Fibroblast of skin of abdomen (primary cell): ENCODE data around the gene WWC2.
A peak's percentile ranks its signal among the peaks of the same experiment; 100 is the strongest.
"Not testable (repeated sequence)": the region's sequence is repeated elsewhere in the genome, so short reads cannot be mapped to it uniquely, and the experiment has no call there.

ENCODE experiments used
- DNase-seq: peaks from one replicate; pipeline ENCODE4 v3.0.0-alpha.2; 2013

The WWC2 gene

DNA sequence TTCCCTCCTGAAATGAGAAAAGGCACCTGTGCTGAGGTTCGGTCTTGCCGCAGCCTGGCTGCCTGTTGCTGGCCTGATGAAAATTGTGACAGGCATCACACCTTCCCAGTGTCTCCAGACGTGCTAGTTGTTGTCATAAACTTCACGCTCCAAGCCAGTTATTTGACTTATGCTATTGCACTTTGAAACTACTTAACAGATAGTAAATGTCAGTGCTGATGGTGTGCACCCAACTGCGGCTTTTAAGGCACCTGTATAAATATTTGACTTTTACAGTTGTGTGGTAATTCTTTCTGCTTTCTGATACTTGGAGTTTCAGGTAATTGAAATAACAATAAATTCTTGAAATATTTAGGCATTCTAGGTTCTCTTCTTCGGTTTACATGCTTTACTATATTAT lies 1.8 kb downstream of the WWC2 start:
- DNase-seq, result no peak

DNA sequence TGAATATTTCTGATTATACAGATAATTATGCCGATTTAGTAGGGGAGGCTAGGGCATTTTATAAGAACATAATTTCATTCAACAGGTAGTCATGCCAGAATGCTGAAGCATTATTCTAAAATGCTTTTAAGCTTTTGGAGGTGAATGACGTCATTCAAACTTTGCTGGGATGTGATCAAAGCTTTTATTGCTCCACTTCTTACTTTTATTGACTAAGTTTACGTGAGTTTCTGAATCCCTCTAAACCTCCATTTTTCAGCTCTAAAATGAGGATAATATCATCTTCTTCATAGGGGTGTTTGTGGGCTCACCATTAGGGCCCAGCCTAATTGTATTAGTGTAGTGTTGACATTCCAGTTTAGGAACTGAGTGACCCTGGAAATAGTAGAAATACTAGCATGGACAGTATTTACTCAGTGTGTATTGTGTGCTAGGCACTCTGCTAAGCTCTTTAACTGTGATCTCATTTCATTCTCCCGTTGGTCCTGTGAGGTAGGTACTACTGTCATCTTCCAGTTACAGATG lies 3.0 kb downstream of the WWC2 start:
- DNase-seq, result no peak

DNA sequence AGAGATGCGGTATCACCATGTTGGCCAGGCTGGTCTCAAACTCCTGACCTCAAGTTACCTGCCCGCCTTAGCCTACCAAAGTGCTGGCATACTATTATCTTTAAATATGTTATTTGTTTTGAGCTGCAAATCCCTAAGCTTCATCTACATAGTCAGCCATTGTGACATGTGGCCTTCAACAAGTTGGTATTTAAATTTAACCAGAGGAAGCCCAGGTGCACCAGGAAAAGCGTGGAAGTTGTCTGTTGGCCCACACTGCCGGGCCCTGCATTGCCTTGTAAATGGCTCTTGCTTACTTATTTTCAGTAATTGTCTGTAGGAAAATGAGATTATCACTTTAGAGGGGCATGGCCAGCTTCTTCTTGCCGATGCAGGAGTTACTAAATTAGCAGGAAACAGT lies 6.0 kb downstream of the WWC2 start:
- no peak for DNase-seq

DNA sequence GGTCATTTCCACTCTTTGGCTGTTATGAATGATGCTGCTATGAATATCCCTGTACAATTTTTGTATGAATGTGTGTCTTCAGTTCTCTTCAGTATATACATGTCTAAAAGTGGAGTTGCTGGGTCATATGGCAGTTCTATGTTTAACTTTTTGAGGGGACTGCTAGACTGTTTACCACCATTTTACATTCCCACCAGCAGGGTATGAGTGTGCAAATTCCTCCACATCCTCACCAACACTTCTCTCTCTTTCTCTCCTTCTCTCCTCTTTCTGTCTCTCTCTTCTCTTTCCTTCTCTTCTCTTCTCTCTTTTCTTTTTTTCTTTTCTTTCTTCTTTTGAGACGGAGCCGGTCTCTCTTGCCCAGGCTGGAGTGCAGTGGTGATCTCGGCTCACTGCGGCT lies 7.8 kb downstream of the WWC2 start:
- DNase-seq, result no peak

DNA sequence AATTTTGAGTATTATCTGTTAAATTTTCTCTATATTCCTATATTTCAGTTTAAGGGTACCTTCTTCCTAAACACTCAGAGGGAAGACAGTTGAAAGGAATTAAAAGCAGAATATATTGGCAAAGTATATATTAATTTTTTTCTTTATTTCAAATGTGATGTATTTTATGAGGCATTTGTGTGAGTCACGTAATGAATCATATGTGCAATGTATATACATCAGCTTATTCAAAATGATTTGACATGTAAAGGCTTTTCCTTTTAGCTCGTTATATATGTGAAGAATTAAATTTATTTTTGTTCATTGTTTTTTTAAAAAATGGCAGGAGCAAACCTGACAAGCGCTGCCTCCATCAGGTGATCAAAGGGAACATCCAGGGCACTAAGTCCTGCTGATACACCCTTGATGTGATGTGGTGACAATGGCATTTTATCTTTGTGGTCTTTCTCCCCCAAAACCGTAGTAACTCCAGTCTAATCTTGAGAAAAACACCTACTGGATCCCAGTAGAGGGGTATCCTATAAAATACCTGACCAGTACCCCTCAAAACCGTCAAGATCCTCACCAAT lies 8.9 kb downstream of the WWC2 start:
- peak; percentile 55 for DNase-seq

DNA sequence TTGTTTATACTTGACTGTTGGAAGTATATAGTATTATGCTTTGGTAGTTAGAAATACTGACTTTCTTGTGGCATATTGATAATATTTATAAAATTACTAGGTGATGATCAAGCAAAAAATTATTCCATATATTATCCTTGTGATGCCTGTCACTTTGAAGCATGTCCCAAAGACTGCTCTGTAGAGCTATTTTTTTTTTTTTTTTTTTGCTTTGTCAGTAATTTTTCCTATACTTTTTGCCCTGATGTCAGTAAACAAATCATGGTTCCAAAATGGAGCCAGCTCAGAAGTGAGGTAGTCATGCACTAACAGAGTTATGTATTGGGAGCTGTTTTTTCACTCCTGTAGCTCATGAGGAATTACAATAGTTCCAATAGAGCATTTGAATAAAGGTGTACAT lies 11.2 kb downstream of the WWC2 start:
- no peak for DNase-seq

DNA sequence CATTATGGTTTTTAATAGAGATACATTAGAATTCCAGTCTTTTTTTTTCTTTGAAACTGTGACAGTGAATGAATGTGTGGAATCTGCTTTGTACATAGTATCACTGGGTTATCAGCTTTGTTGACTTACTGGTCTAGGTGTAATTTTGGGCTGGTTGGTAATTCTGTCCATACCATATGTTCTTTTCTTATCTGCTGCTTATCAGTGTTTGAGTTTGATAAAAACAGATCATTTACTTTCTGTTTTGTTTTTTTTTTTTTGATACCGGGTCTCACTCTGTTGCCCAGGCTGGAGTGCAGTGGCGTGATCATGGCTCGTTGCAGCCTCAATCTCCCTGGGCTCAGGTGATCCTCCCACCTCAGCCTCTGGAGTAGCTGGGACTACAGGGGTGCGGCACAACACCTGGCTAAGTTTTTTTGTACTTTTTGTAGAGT lies 12.4 kb downstream of the WWC2 start:
- DNase-seq, result no peak

DNA sequence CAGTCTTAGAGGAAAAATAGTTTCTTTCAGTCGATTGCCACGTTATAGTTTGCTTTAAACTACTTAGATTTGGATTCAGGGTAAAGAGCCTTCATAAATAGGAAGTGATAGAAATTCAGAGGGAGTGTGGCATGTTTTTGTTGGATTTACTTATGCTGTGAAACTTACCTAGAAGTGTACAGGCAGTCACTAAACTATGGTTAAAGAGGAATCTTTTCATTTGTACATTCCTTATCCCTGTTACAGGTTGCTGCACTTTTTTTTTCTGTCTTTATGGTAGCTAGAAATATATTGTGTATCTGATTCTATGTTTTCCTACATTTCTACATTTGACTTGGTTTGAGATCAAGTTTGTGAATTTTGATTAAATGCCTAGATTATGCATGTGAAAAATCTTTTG lies 19.1 kb downstream of the WWC2 start:
- DNase-seq, result no peak

DNA sequence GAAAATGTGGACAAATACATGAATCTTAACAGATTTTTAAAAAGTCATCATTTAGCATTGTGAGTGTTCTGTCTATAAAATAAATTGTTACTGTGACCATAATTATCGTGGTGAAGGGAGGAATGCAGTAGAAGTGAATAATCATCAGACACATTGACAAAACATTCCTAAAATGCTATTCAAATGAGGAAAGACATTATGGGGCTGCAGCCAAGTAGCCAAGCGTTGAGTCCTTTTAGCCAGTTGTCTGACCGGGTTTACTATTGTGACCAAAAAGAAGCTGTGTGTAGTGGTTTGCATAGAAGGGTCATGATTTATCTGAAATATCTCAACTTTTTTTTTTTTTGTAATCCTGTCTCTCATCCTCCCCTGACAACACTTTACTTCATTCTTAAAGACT lies 19.5 kb downstream of the WWC2 start:
- peak; percentile 97 for DNase-seq

DNA sequence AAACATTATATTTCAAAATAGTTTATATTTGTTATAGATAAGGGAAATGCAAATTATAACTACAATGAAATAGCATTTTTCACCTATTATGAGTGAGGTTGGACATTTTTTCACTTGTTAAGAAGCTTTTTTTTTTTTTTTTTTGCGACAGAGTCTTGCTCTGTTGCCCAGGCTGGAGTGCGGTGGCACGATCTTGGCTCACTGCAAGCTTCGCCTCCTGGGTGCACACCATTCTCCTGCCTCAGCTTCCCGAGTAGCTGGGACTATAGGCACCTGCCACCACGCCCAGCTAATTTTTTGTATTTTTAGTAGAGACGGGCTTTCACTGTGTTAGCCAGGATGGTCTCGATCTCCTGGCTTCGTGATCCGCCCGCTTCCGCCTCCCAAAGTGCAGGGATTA lies 22.6 kb downstream of the WWC2 start:
- DNase-seq, result not testable (repeated sequence)

DNA sequence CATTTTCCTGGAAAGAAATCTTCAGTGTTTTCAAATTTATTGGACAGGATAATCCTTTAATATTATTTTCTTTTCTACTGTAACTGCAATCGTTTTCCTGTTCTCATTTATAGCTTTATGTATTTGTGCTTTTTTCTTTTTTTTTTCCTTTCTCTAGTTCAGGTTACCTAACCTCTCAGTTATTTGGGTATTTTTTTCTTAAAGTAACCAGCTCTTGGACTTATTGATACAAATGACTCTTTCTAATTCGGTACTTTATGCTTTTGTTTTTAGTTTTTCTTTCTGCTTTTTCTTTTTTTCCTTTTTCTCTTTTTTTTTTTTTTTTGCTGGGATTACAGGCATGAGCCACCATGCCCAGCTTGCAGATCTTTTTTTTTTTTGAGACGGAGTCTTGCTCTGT lies 25.2 kb downstream of the WWC2 start:
- no peak for DNase-seq

DNA sequence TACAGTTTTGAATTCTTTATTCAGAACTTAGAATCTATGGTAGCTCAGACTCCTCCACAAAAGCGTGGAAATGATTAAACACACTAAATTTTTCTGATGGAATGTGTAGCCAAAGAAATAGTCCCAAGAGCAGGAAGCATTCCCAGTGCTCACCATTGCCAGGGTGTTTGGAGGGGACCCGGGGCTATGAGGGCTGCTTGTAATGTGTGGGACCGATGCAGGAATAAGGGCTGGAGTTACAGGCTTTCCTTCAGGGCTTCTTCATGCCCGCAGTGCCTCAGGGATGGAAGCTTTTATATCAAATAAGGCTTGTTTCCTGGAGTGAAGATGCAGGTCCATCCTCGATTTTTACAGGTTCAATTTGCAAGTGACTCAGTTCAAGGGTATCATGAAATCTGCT lies 25.8 kb downstream of the WWC2 start:
- DNase-seq, result no peak

DNA sequence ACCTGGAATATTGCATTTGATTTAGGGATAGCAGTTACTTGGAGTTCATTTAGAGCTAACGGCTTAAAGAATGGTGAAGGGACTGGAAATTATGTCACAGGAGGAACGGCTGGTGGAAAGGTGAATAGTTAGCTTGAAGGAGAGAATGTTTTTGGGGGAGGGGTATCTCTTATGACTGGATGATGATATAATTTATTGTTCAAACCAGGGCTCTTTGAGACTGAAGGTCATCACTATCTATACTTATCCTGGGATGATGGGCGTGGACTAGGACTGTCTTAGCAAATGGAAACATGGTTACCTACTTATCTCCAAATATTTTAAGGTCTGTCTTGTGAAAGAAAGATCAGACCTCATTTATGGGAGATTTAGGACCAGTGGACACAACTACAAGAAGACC lies 30.1 kb downstream of the WWC2 start:
- no peak for DNase-seq

DNA sequence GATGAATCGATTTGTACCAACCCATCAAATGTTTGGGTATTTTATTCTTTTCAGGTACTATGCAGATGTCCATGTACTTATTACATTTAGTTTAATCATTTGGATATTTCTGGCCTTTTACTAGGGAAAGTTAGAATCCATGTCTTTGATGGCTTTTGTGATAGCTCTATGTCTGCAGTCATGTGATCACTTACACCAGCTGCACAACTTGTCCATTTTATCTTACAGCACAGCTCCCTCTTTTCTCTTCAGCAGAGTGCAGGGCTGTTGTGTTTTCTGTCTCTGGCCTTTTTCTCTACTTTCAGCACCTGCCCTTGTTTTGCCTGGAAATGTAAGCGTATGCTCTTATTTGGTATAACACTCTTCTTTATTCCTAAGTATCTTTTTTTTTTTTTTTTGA lies 30.6 kb downstream of the WWC2 start:
- no peak for DNase-seq

DNA sequence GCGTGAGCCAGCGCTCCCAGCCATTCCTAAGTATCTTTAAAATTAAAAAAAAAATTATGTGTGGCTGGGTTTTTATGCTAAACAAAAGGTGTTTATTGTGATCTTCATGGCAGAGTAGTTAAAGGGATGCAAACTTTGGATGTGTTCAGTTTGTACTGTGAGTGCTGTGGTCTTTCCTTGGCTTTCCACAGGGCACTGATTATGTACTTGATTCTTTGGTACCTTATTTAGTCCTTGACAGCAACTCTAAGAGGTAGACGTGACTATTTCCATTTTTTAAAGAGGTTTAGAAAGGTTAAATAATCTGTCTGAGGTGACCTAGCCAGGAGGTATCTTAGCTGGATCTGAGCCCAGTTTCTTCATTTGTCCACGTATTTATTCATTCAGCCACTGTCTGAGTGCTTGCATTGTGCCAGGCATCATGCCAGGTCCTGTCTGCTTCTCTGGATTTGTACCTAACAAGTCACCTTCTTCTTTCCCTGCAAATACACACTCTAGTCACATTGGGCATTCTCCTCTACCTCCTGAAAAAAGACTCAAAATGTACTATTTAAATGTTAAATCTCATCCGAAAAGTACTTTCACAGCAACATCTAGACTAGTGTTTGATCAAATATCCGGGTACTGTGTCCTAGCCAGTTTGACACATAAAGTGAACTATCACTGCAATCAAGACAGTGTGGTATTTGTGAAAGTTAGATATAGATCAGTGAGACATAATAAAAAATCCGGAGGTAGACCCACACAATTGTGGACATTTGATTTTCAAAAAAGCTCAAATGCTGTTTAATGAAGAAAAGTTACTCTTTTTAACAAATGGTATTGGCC lies 31.5 kb downstream of the WWC2 start:
- peak; percentile 41 for DNase-seq

DNA sequence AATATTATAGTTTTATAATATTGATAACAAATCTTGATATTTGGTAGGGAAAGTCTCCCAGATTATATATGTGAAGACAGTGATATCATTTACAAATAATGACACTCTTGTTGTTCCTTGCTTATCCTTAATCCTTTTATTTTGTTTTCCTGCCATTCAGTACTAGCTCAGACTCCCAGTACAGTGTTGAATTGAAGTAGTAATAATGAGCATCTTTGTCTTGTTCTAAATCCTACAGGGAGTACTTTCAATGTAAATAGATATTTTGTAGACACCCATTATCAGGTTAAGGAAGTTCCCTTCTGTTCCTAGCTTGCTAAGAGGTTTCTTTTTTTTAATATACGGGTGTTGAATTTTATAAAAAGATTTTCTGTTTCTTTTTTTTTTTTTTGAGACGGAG lies 33.0 kb downstream of the WWC2 start:
- DNase-seq, result no peak

DNA sequence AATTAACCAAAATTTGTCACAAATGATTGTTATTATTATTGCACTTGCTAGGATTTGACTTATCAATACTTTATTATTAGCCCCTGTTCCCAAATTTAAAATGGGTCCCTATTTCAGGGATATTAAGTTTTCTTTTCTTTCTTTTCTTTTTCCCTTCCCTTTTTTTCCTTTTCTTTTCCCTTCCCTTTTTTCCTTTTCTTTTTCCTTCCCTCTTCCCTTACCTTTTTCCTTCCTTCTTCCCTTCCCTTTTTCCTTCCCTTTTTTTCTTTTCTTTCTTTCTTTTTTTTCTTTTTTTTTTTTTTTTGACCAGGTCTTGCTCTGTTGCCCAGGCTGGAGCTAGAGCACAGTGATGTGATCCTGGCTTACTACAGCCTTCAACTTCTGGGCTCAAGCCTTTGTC lies 33.8 kb downstream of the WWC2 start:
- DNase-seq, result no peak

DNA sequence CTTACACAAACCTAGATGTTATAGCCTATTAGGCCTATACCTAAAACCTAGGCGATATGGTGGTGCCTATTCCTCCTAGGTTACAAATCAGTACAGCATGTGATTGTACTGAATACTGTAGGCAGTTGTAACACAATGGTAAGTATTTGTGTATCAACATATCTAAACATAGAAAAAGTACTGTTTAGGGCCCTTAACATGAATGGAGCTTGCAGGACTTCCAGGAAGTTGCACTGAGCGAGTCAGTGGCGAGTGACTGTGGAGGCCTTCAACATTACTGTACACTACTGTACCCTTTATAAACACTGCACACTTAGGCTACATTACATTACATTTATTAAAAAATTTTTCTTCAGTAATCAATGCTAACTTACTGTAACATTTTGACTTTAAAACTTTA lies 37.8 kb downstream of the WWC2 start:
- peak; percentile 45 for DNase-seq

DNA sequence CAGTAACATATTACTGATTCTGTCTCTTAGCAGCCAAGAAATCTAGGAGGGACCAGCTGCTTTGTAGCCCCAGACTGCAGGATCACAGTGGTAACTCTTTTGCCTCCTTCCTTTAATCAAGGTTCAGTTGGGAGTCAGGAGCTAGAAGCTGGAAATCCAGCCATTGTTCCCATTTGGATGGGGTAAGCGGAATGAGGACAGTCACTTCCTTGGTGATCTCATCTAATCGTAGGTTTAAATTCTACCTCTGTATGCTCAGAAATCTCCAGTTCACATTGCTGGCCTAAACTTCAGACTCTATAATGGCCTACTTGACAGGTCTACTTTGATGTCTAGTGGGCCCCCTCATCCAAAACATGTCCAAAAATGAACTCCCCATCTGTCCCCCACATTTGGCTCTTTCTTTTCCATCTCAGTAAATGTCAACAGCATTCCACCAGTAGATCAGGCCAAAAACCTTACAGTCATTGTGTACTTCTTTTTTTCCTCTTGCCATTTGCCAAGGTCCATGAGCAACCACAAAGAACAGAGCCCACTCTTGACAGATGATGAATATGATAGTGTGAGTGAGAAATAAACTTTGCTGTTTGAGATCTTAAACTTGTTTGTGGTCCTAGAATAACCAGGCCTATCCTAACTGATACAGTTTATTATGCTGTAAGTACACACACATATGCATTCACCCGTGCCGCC lies 40.1 kb downstream of the WWC2 start:
- no peak for DNase-seq

DNA sequence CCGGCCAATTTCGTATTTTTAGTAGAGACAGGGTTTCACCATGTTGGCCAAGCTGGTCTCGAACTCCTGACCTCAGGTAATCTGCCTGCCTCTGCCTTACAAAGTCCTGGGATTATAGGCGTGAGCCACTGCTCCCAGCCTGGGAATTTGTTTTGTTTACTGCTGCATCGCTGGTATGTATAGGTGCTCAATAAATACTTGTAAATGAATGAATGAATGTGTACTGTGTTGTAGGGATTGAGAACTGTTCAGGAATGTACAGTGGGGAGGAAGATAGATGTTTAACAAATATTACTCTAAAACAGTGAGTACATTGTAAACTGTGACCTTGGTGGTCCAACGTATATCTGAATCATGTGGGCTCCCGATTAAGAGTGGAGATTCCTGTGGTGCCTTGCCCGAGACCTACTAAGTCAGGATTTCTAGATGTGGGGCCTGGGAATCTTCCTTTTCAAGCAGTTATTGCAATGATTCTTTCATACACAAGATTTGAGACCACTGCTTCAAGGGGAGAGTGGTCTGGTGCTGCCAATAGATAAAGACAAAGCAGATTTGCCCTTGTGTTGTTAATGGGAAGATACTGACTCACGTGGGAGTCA lies 41.0 kb downstream of the WWC2 start:
- no peak for DNase-seq

DNA sequence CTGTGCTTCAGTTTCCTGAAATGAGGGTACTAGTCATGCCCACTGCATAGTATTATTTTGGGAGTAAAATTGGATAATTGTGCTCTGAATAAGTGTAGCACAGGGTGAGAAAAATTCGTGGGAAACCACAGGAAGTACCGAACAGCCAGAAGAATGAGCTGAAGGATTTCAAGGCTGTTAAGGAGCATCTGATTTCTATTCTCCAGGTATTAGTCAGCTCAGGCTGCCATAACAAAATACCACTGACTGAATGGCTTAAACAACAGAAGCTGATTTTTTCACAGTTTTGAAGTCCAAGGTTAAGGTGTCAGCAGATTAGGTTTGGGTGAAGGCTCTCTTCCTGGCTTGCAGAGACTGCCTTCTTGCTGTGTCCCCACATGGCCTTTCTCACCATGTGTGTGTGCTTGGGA lies 41.9 kb downstream of the WWC2 start:
- peak; percentile 95 for DNase-seq

DNA sequence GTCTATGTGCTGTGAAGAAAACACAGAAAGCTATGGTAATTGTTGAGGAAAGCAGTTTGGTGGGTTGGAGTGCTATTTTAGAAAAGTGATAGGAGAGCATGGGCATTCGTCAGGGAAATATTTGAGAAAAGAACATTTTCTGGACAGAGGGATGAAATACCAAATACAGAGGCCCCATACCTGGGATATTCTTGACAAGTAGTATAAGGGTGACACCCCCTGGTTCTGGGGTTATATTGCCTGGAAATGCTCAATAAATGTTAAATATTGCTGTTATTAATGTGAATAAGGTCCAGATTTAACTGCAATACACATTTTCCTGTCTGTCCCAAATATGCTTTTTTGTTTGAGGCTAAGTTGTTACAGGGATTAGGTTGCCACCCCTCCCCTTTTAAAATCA lies 42.9 kb downstream of the WWC2 start:
- no peak for DNase-seq
